ENCODE data around the gene FMNL2.

DNA sequence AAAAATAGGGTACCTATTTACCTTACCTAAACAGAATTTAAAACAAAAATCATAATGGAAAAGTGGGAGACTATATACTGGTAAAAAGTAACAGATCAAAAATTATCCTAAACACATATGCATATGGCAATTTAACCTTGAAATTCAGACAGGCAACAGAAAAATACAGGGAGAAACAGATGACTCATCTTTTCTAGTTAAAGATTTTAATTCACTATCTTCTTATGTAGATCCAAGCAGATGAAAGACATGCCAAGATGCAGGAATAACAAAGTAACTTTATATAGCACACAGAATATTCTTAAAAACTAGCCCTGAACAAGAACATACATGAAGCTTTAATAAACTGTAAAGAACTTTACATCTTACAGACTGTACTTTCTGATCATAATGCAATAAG is 351.3 kb downstream of the FMNL2 start:
- TF ChIP-seq, protein P1, sequence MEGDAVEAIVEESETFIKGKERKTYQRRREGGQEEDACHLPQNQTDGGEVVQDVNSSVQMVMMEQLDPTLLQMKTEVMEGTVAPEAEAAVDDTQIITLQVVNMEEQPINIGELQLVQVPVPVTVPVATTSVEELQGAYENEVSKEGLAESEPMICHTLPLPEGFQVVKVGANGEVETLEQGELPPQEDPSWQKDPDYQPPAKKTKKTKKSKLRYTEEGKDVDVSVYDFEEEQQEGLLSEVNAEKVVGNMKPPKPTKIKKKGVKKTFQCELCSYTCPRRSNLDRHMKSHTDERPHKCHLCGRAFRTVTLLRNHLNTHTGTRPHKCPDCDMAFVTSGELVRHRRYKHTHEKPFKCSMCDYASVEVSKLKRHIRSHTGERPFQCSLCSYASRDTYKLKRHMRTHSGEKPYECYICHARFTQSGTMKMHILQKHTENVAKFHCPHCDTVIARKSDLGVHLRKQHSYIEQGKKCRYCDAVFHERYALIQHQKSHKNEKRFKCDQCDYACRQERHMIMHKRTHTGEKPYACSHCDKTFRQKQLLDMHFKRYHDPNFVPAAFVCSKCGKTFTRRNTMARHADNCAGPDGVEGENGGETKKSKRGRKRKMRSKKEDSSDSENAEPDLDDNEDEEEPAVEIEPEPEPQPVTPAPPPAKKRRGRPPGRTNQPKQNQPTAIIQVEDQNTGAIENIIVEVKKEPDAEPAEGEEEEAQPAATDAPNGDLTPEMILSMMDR (conservative IDR thresholded peaks at IDR 0.05; ENCODE audit: low read depth in 2 of 2), result no peak
- TF ChIP-seq EZH2phosphoT487 (IDR thresholded peaks at IDR 0.05; ENCODE audit: unreplicated experiment), result no peak
- TF ChIP-seq, protein P2, sequence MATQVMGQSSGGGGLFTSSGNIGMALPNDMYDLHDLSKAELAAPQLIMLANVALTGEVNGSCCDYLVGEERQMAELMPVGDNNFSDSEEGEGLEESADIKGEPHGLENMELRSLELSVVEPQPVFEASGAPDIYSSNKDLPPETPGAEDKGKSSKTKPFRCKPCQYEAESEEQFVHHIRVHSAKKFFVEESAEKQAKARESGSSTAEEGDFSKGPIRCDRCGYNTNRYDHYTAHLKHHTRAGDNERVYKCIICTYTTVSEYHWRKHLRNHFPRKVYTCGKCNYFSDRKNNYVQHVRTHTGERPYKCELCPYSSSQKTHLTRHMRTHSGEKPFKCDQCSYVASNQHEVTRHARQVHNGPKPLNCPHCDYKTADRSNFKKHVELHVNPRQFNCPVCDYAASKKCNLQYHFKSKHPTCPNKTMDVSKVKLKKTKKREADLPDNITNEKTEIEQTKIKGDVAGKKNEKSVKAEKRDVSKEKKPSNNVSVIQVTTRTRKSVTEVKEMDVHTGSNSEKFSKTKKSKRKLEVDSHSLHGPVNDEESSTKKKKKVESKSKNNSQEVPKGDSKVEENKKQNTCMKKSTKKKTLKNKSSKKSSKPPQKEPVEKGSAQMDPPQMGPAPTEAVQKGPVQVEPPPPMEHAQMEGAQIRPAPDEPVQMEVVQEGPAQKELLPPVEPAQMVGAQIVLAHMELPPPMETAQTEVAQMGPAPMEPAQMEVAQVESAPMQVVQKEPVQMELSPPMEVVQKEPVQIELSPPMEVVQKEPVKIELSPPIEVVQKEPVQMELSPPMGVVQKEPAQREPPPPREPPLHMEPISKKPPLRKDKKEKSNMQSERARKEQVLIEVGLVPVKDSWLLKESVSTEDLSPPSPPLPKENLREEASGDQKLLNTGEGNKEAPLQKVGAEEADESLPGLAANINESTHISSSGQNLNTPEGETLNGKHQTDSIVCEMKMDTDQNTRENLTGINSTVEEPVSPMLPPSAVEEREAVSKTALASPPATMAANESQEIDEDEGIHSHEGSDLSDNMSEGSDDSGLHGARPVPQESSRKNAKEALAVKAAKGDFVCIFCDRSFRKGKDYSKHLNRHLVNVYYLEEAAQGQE (IDR thresholded peaks at IDR 0.05; ENCODE audit: unreplicated experiment), result no peak
- TF ChIP-seq POLR2AphosphoS5 (IDR thresholded peaks at IDR 0.05; ENCODE audit: low read depth), result no peak
